ENCODE measurements around the gene STOM.

Gene STOM

DNA sequence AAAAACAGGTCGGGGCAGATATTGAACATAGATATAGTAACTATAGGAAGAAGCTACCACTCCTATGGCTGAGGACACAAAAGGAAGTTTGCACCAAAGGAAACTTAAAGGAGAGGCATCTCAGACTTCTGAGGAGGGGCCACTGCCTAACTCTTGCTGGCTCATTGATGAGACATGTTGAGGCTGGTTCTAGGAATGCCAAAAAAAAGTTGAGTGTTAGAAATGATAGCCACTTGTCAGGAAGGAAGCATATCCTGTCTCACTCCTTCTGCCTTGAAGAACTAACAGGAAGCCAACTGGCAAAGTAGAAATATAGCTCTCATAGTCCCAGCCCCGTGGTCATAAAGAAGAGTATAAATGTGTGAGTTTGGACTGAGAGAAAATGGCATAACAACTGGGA is 23.3 kb upstream of the STOM start:
- no peak for TF ChIP-seq TAF1 (IDR thresholded peaks at IDR 0.05; ENCODE audit: borderline replicate concordance, insufficient read depth, low read length)
- TF ChIP-seq POLR2AphosphoS5 (IDR thresholded peaks at IDR 0.05; ENCODE audit: low read depth, low read length) = no peak
- TF ChIP-seq SIN3A (IDR thresholded peaks at IDR 0.05; ENCODE audit: borderline replicate concordance, insufficient read depth, low read length) = no peak
- TF ChIP-seq, protein P1, sequence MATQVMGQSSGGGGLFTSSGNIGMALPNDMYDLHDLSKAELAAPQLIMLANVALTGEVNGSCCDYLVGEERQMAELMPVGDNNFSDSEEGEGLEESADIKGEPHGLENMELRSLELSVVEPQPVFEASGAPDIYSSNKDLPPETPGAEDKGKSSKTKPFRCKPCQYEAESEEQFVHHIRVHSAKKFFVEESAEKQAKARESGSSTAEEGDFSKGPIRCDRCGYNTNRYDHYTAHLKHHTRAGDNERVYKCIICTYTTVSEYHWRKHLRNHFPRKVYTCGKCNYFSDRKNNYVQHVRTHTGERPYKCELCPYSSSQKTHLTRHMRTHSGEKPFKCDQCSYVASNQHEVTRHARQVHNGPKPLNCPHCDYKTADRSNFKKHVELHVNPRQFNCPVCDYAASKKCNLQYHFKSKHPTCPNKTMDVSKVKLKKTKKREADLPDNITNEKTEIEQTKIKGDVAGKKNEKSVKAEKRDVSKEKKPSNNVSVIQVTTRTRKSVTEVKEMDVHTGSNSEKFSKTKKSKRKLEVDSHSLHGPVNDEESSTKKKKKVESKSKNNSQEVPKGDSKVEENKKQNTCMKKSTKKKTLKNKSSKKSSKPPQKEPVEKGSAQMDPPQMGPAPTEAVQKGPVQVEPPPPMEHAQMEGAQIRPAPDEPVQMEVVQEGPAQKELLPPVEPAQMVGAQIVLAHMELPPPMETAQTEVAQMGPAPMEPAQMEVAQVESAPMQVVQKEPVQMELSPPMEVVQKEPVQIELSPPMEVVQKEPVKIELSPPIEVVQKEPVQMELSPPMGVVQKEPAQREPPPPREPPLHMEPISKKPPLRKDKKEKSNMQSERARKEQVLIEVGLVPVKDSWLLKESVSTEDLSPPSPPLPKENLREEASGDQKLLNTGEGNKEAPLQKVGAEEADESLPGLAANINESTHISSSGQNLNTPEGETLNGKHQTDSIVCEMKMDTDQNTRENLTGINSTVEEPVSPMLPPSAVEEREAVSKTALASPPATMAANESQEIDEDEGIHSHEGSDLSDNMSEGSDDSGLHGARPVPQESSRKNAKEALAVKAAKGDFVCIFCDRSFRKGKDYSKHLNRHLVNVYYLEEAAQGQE (IDR thresholded peaks at IDR 0.05; ENCODE audit: insufficient read depth in 1 of 2, low read depth in 2 of 2, low read length in 2 of 2) = no peak
- TF ChIP-seq FOXP2 (optimal IDR thresholded peaks at IDR 0.05; ENCODE audit: borderline replicate concordance, extremely low read depth, extremely low read length, insufficient read depth) = no peak

DNA sequence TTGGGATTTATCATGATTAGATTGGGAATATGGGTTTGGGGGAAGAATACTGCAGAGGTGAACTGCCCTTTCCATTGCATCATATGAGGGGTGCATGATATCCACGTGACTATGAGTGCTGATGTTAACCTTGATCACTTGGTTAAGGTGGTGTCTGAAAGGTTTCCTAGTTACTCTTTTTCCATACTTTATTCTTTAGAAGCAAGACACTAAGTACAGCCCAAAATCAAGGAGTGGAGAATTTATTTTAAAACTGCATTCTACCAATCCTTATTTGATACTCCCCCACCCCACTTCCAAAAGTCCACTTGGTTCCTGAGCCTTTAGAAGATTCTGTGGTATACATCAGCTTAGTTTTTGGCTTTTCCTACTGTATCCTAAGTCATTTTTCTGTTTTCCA is 20.3 kb upstream of the STOM start:
- TF ChIP-seq SIN3A (IDR thresholded peaks at IDR 0.05; ENCODE audit: borderline replicate concordance, insufficient read depth, low read length) = no peak
- no peak for TF ChIP-seq TAF1 (IDR thresholded peaks at IDR 0.05; ENCODE audit: borderline replicate concordance, insufficient read depth, low read length)
- TF ChIP-seq, protein P1 (IDR thresholded peaks at IDR 0.05; ENCODE audit: insufficient read depth in 1 of 2, low read depth in 2 of 2, low read length in 2 of 2) = no peak
- no peak for TF ChIP-seq FOXP2 (optimal IDR thresholded peaks at IDR 0.05; ENCODE audit: borderline replicate concordance, extremely low read depth, extremely low read length, insufficient read depth)
- TF ChIP-seq POLR2AphosphoS5 (IDR thresholded peaks at IDR 0.05; ENCODE audit: low read depth, low read length) = no peak

DNA sequence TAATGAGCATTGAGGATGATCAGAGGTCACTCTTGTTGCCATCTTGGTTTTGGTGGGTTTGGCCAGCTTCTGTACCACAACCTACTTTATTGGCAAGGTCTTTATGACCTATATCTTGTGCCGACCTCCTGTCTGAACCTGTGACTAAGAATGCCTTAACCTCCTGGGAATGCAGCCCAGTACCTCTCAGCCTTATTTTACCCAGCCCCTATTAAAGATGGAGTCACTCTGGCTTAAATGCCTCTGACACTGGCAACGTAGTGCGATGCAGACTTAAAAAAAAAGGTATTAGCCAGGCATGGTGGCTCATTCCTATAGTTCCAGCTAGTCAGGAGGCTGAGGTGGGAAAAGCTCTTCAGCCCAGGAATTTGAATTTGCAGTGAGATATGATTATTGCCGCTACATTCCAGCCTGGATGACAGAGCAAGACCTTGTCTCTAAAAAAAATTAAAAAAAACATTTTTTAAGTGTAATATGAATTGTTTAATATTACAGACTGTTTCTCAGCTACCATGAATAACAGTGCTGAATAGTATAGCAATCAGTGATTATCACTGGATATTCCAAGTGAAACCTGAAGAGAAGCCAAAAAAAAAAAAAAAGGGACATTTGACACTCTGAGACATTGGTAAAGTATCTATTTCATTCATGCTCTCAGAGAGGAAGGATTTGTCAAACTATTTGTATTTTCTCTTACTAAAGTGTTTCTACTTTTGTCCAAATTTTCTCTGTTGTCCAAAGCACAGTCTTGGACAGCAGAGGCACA is 18.3 kb upstream of the STOM start:
- TF ChIP-seq, protein P1 (IDR thresholded peaks at IDR 0.05; ENCODE audit: insufficient read depth in 1 of 2, low read depth in 2 of 2, low read length in 2 of 2) = no peak
- TF ChIP-seq SIN3A (IDR thresholded peaks at IDR 0.05; ENCODE audit: borderline replicate concordance, insufficient read depth, low read length) (no peak), POLR2AphosphoS5 (IDR thresholded peaks at IDR 0.05; ENCODE audit: low read depth, low read length) (no peak), TAF1 (IDR thresholded peaks at IDR 0.05; ENCODE audit: borderline replicate concordance, insufficient read depth, low read length) (no peak), FOXP2 (optimal IDR thresholded peaks at IDR 0.05; ENCODE audit: borderline replicate concordance, extremely low read depth, extremely low read length, insufficient read depth) (no peak)

DNA sequence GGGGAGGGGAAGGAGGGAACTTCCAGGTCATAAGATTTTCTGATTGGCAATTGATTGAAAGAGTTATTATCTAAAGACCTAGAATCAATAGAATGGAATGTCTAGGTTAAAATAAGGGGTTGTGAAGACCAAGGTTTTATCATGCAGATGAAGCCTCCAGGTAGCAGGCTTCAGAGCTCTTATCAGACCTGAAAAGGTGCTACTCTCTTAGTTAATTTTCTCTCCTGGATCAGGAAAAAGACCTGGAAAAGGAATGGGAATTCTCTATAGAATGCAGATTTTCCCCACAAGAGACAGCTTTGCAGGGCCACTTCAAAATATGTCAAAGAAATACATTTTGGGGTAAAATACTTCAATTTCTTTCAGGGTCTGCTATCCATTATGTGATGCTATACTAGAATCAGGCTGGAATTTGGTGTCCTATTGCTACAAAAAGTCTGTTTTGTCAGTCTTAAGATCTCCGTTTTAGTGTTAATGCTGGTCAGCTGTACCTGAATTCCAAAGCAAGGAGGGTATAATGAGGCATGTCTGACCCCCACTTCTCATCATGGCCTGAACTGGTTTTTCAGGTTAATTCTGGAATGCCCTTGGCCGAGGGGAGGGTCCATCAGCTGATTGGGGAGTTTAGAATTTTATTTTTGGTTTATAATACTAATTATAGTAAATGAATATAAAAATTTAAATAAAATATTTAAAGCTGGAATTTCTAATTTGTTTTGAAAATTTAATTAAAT is 16.6 kb upstream of the STOM start:
- TF ChIP-seq FOXP2 (optimal IDR thresholded peaks at IDR 0.05; ENCODE audit: borderline replicate concordance, extremely low read depth, extremely low read length, insufficient read depth) (no peak), SIN3A (IDR thresholded peaks at IDR 0.05; ENCODE audit: borderline replicate concordance, insufficient read depth, low read length) (no peak), POLR2AphosphoS5 (IDR thresholded peaks at IDR 0.05; ENCODE audit: low read depth, low read length) (no peak), TAF1 (IDR thresholded peaks at IDR 0.05; ENCODE audit: borderline replicate concordance, insufficient read depth, low read length) (no peak)
- TF ChIP-seq, protein P1 (IDR thresholded peaks at IDR 0.05; ENCODE audit: insufficient read depth in 1 of 2, low read depth in 2 of 2, low read length in 2 of 2) = no peak
